Epithelial cell of esophagus (primary cell): ENCODE data around the gene F10.

Source experiments
- DNase-seq: peaks from one replicate; pipeline ENCODE4 v3.0.0; 2010; ENCODE audit warnings: low read depth
- H3K4me3 ChIP-seq: 2 replicates; pipeline ENCODE4 v1.5.1; 2011; ENCODE audit warnings: mild to moderate bottlenecking, low read length, control low read depth
- TF ChIP-seq, protein P1 (sequence below): IDR thresholded peaks from 2 replicates; pipeline ENCODE4 v1.5.1; 2011; ENCODE audit warnings: low read depth, mild to moderate bottlenecking, low read length, control low read depth, inconsistent platforms; ENCODE audit not compliant: insufficient read depth; ENCODE audit errors: missing control alignments

The F10 gene

DNA sequence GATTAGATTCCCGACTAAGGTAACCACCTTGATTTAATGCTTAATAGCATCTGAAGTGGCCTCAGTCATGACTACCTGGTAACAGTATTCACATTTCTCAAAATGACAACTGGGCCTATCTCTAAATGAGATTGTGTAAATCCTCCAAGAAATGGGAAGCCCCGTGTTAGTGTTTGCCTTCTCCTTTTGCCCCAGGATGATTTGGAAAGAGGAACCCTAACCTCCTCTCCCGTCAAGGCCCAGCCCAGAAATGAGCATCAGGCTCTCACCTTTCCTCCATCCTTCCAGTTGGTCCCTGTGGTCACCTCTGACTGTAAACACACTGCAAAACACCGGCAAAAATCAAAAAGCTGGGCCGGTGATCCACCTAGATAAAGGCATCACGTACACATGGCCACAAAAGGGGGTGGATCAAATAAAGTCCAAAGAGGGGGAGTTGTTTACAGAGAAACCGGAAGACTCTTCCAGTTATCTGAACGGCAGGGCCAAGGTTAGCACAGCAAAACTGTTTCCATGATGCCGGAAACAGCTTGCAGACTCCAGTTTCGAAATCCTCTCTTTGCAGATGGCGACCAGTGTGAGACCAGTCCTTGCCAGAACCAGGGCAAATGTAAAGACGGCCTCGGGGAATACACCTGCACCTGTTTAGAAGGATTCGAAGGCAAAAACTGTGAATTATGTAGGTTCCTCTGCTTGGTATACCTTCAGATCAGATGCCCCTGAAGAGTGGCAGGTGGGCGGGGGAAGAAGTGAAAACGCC, 16.4 kb downstream of the F10 start:
- DNase-seq: no peak
- TF ChIP-seq, protein P1, sequence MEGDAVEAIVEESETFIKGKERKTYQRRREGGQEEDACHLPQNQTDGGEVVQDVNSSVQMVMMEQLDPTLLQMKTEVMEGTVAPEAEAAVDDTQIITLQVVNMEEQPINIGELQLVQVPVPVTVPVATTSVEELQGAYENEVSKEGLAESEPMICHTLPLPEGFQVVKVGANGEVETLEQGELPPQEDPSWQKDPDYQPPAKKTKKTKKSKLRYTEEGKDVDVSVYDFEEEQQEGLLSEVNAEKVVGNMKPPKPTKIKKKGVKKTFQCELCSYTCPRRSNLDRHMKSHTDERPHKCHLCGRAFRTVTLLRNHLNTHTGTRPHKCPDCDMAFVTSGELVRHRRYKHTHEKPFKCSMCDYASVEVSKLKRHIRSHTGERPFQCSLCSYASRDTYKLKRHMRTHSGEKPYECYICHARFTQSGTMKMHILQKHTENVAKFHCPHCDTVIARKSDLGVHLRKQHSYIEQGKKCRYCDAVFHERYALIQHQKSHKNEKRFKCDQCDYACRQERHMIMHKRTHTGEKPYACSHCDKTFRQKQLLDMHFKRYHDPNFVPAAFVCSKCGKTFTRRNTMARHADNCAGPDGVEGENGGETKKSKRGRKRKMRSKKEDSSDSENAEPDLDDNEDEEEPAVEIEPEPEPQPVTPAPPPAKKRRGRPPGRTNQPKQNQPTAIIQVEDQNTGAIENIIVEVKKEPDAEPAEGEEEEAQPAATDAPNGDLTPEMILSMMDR: no peak
- no peak overlapping the region for H3K4me3 ChIP-seq

DNA sequence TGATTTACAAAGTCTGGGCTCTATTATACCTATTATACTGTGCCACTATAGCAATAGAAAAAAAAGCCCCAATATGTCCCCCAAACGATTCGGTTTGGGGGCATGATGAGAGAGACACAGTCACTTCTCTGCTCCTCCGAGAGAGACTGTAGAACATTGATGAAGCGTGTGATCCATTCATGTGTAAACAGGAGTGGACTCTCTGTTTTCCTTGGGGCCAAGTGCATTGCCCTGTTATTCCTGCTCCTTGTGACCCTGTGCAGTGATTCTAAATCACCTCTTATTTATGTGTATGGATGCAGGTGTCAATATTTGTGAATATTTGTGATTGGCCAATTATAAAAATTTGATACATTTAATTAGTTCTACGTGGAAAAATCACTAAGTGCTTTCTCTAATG, 17.0 kb downstream of the F10 start:
- TF ChIP-seq, protein P1: no peak
- DNase-seq: no peak
- H3K4me3 ChIP-seq: no peak overlapping the region

DNA sequence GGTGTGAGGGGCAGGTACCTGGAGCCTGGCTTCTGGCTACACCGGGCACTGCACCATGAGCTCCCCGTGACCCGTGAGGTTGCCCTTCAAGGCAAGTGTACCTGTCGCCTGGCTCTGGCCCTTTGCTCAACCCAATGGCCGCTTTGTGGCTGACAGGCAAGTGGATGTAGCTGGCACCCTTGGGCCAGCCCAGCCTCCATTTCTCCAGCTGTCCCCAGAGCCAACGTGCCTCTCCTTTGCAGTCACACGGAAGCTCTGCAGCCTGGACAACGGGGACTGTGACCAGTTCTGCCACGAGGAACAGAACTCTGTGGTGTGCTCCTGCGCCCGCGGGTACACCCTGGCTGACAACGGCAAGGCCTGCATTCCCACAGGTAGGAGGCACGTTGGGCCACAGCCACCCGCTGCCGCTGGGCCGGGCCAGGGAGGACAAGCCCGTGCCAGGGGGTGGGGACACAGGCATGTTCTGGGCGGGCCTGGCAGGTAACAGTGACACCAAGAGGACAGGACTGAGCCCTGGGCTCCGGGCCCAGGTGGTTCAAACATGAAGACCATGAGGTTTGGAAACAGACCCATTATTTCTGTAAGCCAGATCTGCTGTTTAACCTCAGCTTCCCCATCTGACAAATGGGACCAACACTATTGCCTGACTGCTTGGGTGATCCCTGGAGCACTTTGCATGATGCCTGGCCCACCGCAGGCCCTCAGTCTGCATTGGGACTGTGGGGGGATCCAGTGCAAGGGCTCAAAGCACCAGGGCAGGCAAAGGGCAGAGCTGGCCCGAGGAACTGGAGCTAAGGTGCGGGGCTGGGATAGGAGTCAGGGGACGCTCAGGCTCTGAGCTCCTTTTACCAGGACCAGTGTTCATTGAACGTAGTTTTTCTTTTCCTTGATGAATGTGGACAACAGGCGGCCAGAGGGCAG, 18.3 kb downstream of the F10 start:
- no peak overlapping the region for H3K4me3 ChIP-seq
- DNase-seq: no peak
- TF ChIP-seq, protein P1: no peak

DNA sequence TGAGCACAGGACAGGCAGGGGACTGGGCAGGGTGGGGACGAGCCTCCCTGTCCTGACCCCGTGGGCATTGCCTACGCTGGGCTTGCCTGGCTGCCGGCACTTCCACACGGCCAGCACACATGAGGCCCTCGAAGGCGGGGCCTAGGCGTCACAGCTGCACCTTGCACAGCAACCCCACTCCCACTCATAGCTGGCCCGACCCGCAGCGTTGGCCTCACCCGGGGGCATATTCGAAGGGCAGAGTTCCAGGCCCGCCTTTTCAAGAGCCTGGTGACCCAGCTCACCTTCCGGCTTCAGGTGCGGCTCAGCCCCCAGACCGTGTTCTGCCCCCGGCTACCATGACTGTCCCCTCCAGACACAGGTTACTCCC, 19.0 kb downstream of the F10 start:
- no peak overlapping the region for H3K4me3 ChIP-seq
- no peak for DNase-seq
- TF ChIP-seq, protein P1: no peak

DNA sequence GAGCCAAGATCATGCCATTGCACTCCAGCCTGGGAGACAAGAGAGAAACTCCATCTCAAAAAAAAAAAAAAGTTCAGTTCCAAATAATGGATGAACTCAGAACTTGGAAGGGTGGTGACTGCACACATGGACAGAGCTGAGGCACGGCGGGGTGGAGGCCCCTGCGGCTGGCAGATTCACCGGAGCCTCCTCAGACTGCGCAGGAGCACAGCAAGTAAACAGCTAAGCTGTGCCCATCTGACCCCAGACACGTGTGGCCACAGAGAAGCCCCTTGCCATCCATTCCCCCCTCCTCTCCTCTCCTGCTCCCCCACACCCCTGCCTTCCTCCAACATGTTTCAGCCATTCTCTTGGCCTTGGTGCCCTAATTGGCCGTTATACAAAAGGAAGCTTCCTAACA, 20.3 kb downstream of the F10 start:
- TF ChIP-seq, protein P1: no peak
- DNase-seq: no peak
- no peak overlapping the region for H3K4me3 ChIP-seq

DNA sequence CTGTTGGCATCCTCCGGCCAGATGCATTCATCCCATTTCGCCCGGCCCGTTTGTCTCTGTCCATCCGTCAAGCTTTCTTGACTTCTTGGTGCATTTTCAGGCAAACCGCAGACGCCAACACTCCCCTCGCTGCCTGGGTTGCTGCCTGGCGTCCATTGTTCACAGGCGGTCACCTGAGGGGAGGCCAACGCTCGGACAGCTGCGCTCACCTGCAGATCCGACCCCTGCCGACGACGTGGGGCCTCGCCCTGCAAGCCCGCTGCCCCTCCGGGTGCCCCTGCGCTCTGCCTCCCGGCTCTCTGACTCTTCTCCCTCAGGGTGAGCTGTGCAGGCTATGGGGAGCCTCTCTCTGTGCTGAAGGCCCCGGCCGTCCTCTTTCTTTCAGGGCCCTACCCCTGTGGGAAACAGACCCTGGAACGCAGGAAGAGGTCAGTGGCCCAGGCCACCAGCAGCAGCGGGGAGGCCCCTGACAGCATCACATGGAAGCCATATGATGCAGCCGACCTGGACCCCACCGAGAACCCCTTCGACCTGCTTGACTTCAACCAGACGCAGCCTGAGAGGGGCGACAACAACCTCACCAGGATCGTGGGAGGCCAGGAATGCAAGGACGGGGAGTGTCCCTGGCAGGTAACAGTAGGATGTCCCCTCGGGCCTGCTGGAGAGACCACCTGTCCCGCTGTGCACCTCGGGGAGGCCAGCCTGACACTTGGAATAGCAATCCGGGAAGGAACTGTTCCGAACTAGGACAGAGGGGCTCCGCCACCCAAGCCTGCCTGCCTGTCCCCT, 21.1 kb downstream of the F10 start:
- DNase-seq: no peak
- TF ChIP-seq, protein P1: no peak
- H3K4me3 ChIP-seq: no peak overlapping the region
